HG03520 (cell line): ENCODE measurements around the gene YAF2.

Source experiments
- ATAC-seq: cut with Tn5 transposase; IDR thresholded peaks from one replicate; pipeline ENCODE4 v1.9.1; 2021; ENCODE audit warnings: mild to moderate bottlenecking, moderate library complexity; ENCODE audit not compliant: unreplicated experiment

YAF2 gene

GRCh38 chr12:42145552-42146215 is 92.4 kb downstream of the YAF2 start:
- no peak for ATAC-seq

DNA sequence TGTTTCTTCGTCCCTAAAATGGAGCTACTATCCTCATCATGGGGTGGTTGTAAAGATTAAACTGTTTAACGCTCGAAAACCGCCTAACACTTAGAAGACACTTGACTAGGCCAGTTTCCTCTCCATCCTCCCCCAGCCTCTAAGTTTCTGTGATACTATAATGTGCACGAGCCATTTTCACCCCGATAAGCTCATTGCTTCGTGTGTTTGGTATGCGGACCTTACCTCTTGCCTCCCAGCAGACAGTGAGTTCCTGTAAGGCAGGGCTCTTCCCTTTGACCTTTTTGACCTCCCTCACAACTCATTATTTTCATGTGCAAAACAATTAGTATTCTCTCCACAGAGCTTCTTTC is 92.9 kb downstream of the YAF2 start:
- peak; percentile 13 for ATAC-seq

GRCh38 chr12:42144408-42145196 is 93.4 kb downstream of the YAF2 start, which contains the start of gene GXYLT1:
Gene GXYLT1 (minus strand): TSS chr12:42144874. CDS start chr12:42144646, 228 bp downstream.
- peak; percentile 88 for ATAC-seq

DNA sequence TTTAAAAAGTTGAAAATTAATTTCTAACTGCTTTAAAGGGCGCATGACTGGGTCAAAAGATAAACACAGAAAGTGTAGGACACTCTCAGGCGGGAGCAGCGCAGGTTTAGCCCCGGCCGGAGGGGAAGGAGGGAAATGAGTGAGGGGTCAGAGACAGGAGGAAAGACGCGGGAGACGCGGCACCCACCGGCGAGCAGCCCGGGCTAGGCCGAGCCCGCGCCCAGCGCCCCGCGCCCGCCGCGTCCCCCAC is 94.0 kb downstream of the YAF2 start:
- no peak for ATAC-seq

- ATAC-seq = no peak
Measured at GRCh38 chr12:42143452-42144157, 94.4 kb downstream of the YAF2 start.

- ATAC-seq = no peak
Measured at GRCh38 chr12:42141981-42142606, 96.0 kb downstream of the YAF2 start.

GRCh38 chr12:42140901-42141300 is 97.1 kb downstream of the YAF2 start:
- ATAC-seq = no peak

- ATAC-seq = no peak
Measured at GRCh38 chr12:42135259-42135814, 102.7 kb downstream of the YAF2 start.

- ATAC-seq = no peak
Measured at GRCh38 chr12:42130672-42131402, 107.2 kb downstream of the YAF2 start.

- ATAC-seq = no peak
Measured at GRCh38 chr12:42129595-42130204, 108.3 kb downstream of the YAF2 start.

- no peak for ATAC-seq
Measured at GRCh38 chr12:42128888-42129287, 109.2 kb downstream of the YAF2 start.

- no peak for ATAC-seq
Measured at GRCh38 chr12:42128327-42128726, 109.7 kb downstream of the YAF2 start.

DNA sequence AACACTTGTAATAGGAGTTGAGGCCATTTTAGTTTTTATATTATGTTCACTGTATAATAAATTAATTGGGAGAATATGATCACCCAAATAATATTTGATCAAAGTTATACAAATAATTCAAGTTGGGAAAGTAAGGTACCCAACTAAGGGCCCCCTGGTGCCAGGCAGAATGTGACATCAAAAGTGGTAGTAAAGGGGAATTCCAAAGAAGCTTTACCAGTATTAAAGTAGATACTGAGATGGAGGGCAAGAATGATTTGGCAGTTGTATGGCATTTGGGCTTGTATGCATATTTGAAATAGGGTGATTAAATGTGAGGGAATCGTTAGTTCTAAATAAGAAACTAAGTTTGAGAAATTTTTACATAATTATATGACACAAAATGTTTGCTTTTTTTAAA is 111.1 kb downstream of the YAF2 start:
- ATAC-seq = no peak

DNA sequence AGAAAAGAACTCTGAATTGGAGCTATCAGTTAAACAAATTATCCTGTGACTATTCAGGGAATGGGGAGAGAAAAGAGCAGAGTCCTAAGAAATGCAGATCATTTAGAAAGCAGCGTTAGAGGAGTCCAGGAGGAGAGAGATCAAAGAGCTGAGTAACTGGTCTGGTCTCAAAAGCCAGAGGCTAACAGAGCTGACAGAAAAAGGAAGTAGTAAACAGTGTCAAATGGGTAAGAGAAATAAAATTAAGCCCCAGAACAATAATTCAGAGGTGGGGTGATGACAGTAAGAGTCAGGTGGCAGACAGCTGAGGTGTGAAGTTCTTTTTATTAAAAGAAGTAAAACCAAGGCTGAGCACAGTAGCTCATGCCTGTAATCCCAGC is 112.7 kb downstream of the YAF2 start:
- no peak for ATAC-seq

DNA sequence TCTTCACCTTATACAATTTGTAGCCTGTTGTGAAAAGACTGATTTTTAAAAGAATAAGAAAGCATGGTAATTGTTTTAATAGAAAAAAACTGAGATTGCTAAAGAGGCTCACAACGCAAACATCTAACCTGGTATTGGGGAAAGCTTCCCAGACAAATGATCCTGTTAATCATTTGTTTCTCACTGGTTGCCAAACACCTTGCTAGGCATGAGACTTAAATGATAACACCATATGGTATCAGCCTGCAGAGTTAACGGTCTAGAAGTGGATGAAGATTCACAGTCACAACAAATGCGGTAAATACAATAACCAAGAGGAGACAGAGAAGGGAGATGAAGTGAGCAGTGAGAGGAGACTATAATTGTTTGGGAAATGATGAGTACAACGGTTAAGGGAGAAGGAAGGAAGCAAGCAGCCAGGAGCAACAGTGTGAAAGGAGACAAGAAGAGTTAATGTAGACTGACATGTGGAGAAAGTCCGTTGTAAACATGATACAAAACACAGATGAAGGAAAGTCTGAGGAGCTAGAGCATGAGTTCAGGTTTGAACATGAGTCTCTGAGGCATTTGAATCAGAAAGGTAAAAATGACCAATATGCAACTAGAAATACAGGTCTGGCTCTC is 113.2 kb downstream of the YAF2 start:
- ATAC-seq = no peak

- no peak for ATAC-seq
Measured at GRCh38 chr12:42119085-42119633, 118.9 kb downstream of the YAF2 start.

DNA sequence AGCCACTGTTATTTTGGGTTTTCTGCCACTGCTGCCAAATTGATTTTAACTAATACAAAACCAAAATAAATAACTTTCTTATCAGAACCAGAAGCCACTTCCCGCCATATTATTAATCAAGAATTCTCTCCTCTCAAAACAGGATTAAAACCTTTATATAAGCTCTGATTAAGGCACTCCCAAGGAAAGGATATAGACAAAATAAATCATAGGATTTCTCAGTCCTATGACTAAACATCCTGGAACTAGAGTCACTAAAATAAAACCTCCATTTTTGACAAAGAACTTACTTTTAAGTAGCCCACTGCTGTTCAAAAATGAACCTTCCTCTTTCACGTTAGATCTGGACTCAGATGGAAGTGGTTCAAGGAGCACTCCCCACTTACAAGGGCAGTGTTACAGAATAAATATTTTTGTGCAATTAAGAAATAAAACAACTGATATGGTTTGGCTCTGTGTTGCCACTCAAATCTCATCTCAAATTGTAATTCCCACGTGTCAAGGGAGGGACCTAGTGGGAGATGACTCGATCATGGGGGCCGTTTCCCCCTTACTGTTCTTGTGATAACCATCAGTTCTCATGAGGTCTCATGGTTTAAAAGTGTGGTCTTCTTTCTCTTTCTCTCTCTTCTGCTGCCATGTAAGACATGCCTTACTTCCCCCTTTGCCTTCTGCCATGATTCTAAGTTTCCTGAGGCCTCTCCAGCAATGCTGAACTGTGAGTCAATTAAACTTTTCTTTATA is 119.7 kb downstream of the YAF2 start:
- ATAC-seq = no peak

DNA sequence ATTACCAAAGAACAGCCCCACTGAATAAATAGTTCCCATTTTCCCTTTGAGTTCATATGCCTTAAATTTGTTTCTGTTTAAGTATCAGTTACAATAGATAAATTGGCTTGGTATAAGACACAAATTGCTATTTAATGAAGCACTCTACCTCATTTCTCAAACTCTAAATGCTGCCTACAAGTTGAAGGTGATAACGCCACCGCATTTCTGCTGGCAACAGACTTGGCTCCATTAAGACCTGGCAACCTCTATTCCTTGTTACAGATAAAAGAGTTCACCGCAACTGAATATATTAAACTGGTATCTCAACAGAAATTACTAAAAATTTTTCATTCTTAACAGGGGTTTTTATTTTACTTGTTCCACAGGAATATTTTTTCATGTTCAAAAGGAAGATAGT is 129.0 kb downstream of the YAF2 start:
- no peak for ATAC-seq
